HCT116 (cell line): ENCODE measurements around the gene SYCP2. TPM values are rescaled to one million over a fixed set of nuclear protein-coding genes. Genes with fewer than 3 reads are reported as not detected.

Experiments used
- ATAC-seq: fragments of 200-7000 bp; cut with Tn5 transposase; 2 replicates; pipeline ENCODE4 v1.9.1; 2020; ENCODE audit warnings: mild to moderate bottlenecking, moderate library complexity
- BruUV-seq: library from RNA; stranded (reverse); fragments of 400-500 nt; replicated peaks from 2 replicates; lab custom pipeline; 2021; lab: Mats Ljungman, UMichigan
- CTCF ChIA-PET: fragments of 300-600 bp; sonication (Branson Sonifier 250); formaldehyde crosslinking; loops from one replicate; lab custom pipeline; 2021; ENCODE audit warnings: antibody characterized with exemption; lab: Charles Lee
- POLR2A ChIA-PET: fragments of 300-600, 350-600 bp; sonication (Branson Sonifier 250); formaldehyde crosslinking; loops from one replicate; lab custom pipeline; 2021; ENCODE audit warnings: antibody characterized with exemption; lab: Charles Lee
- RAD21 ChIA-PET, 2 experiments: fragments of 300-600 bp; sonication (Branson Sonifier 250); formaldehyde crosslinking; loops; one replicate each; lab custom pipeline; 2023; ENCODE audit warnings: low total read pairs in 2 of 2; ENCODE audit not compliant: uncharacterized antibody in 2 of 2, unreplicated experiment in 2 of 2, low non-redundant PET in 1 of 2; lab: Charles Lee
- DNase-seq: peaks from one replicate; pipeline ENCODE4 v3.0.0-alpha.2; 2010; ENCODE audit warnings: low read depth, low spot score
- H2AFZ ChIP-seq: fragments of 200-600 bp; shearing (Covaris generic), sonication (generic); 2 replicates; pipeline ENCODE4 v1.6.1; 2017; ENCODE audit warnings: low read depth, mixed run types, mixed read lengths, antibody characterized with exemption, low read length; ENCODE audit not compliant: poor library complexity, severe bottlenecking
- H3K27ac ChIP-seq: 2 replicates; pipeline ENCODE4 v1.5.1; 2012; ENCODE audit warnings: low read depth, low read length
- H3K27me3 ChIP-seq: fragments of 200-600 bp; sonication (generic); 2 replicates; pipeline ENCODE4 v1.6.1; 2016; ENCODE audit warnings: mixed run types, low read length, mixed read lengths; ENCODE audit not compliant: insufficient read depth
- H3K36me3 ChIP-seq, 2 experiments: fragments of 200-500 bp in 1 of 2; fragments of 200-600 bp in 1 of 2; sonication (Bioruptor generic) in 1 of 2; sonication (generic) in 1 of 2; 2 replicates each; pipeline versions ENCODE4 v1.5.1 to v1.6.1; 2014 to 2016; ENCODE audit warnings: low read length in 2 of 2, inconsistent platforms in 1 of 2, mixed read lengths in 1 of 2, mixed run types in 1 of 2; ENCODE audit not compliant: insufficient read depth in 2 of 2, control insufficient read depth in 1 of 2
- H3K4me1 ChIP-seq, 2 experiments: fragments of 200-600 bp in 1 of 2; sonication (generic) in 1 of 2; 2 replicates each; pipeline versions ENCODE4 v1.5.1 to v1.6.1; 2012 to 2017; ENCODE audit warnings: low read length in 2 of 2, inconsistent platforms in 1 of 2, mild to moderate bottlenecking in 1 of 2, mixed read lengths in 1 of 2, mixed run types in 1 of 2, moderate library complexity in 1 of 2; ENCODE audit not compliant: insufficient read depth in 2 of 2, control insufficient read depth in 1 of 2
- H3K4me2 ChIP-seq: fragments of 200-600 bp; sonication (generic); 2 replicates; pipeline ENCODE4 v1.6.1; 2017; ENCODE audit warnings: mixed run types, low read length, mixed read lengths
- H3K4me3 ChIP-seq, 2 experiments: fragments of 200-600 bp in 1 of 2; sonication (generic) in 1 of 2; replicated peaks in 1 of 2; 2 replicates each; pipeline ENCODE4 v1.5.1; 2011 to 2016; ENCODE audit warnings: low read length in 2 of 2, control low read depth in 1 of 2, low read depth in 1 of 2, mild to moderate bottlenecking in 1 of 2, mixed read lengths in 1 of 2, mixed run types in 1 of 2
- H3K79me2 ChIP-seq: fragments of 200-600 bp; sonication (generic); 2 replicates; pipeline ENCODE4 v1.6.1; 2017; ENCODE audit warnings: mild to moderate bottlenecking, mixed run types, low read length, moderate library complexity, mixed read lengths; ENCODE audit not compliant: insufficient read depth
- H3K9ac ChIP-seq: fragments of 200-600 bp; sonication (generic); 2 replicates; pipeline ENCODE4 v1.6.1; 2016; ENCODE audit warnings: low read length, mixed read lengths
- H3K9me2 ChIP-seq: fragments of 200-600 bp; sonication (generic), shearing (Covaris generic); 2 replicates; pipeline ENCODE4 v1.6.1; 2017; ENCODE audit warnings: mixed run types, mild to moderate bottlenecking, moderate library complexity; ENCODE audit not compliant: insufficient read depth
- H3K9me3 ChIP-seq, 2 experiments: fragments of 200-500 bp in 1 of 2; fragments of 200-600 bp in 1 of 2; sonication (Bioruptor generic) in 1 of 2; sonication (generic) in 1 of 2; 2 replicates each; pipeline ENCODE4 v1.6.1; 2014 to 2017; ENCODE audit warnings: low read length in 2 of 2, mixed read lengths in 2 of 2, inconsistent platforms in 1 of 2, low read depth in 1 of 2, mild to moderate bottlenecking in 1 of 2, mixed run types in 1 of 2, moderate library complexity in 1 of 2; ENCODE audit not compliant: control insufficient read depth in 1 of 2, insufficient read depth in 1 of 2
- H4K20me1 ChIP-seq: fragments of 200-600 bp; sonication (generic), shearing (Covaris generic); 2 replicates; pipeline ENCODE4 v1.6.1; 2017; ENCODE audit warnings: mixed run types, mild to moderate bottlenecking, moderate library complexity; ENCODE audit not compliant: insufficient read depth
- ATF3 ChIP-seq: IDR thresholded peaks from 2 replicates; pipeline ENCODE4 v1.6.1; 2012
- CBX3 ChIP-seq: IDR thresholded peaks from 2 replicates; pipeline ENCODE4 v1.6.1; 2012; ENCODE audit warnings: low read depth
- CEBPB ChIP-seq: IDR thresholded peaks from 2 replicates; pipeline ENCODE4 v1.6.1; 2012; ENCODE audit warnings: low read depth
- CTCF ChIP-seq, 3 experiments: fragments of 200-600 bp in 1 of 3; sonication (generic) in 1 of 3; IDR thresholded peaks in 2 of 3; conservative IDR thresholded peaks in 1 of 3; 2 replicates each; pipeline ENCODE4 v1.5.1; 2012 to 2017; ENCODE audit warnings: low read depth in 2 of 3, low read length in 2 of 3, antibody characterized with exemption in 1 of 3, borderline replicate concordance in 1 of 3, control low read depth in 1 of 3, mild to moderate bottlenecking in 1 of 3, mixed read lengths in 1 of 3, mixed run types in 1 of 3, moderate library complexity in 1 of 3; ENCODE audit not compliant: insufficient read depth in 1 of 3
- ELF1 ChIP-seq: IDR thresholded peaks from 2 replicates; pipeline ENCODE4 v1.6.1; 2012; ENCODE audit warnings: low read depth, borderline replicate concordance
- EZH2phosphoT487 ChIP-seq: fragments of 200-600 bp; IDR thresholded peaks from 2 replicates; pipeline ENCODE4 v1.6.1; 2018; ENCODE audit warnings: antibody characterized with exemption, borderline replicate concordance
- FOSL1 ChIP-seq: IDR thresholded peaks from 2 replicates; pipeline ENCODE4 v1.6.1; 2012; ENCODE audit warnings: low read depth
- JUND ChIP-seq: IDR thresholded peaks from 2 replicates; pipeline ENCODE4 v1.6.1; 2012
- POLR2A ChIP-seq: IDR thresholded peaks from 2 replicates; pipeline ENCODE4 v1.7.0; 2011; ENCODE audit warnings: borderline replicate concordance; ENCODE audit not compliant: insufficient read depth, insufficient read length; ENCODE audit errors: extremely low read depth
- POLR2AphosphoS5 ChIP-seq: IDR thresholded peaks from 2 replicates; pipeline ENCODE4 v1.6.1; 2011; ENCODE audit warnings: mild to moderate bottlenecking, low read depth, low read length, moderate library complexity
- RAD21 ChIP-seq: IDR thresholded peaks from 2 replicates; pipeline ENCODE4 v1.6.1; 2012; ENCODE audit warnings: low read depth, mild to moderate bottlenecking
- REST ChIP-seq: IDR thresholded peaks from 2 replicates; pipeline ENCODE4 v1.6.1; 2012; ENCODE audit warnings: low read depth
- SP1 ChIP-seq: IDR thresholded peaks from 2 replicates; pipeline ENCODE4 v1.6.1; 2012; ENCODE audit warnings: low read depth
- SRF ChIP-seq: IDR thresholded peaks from 2 replicates; pipeline ENCODE4 v1.6.1; 2012; ENCODE audit warnings: low read depth
- TCF7L2 ChIP-seq: IDR thresholded peaks from 2 replicates; pipeline ENCODE4 v1.7.0; 2011; ENCODE audit warnings: borderline replicate concordance, inconsistent platforms; ENCODE audit not compliant: insufficient read depth, insufficient read length; ENCODE audit errors: extremely low read depth
- ZBTB33 ChIP-seq: IDR thresholded peaks from 2 replicates; pipeline ENCODE4 v1.6.1; 2011; ENCODE audit warnings: mild to moderate bottlenecking, low read length, moderate library complexity; ENCODE audit not compliant: insufficient replicate concordance; ENCODE audit errors: extremely low read depth
- ZFX ChIP-seq: fragments of 450-650 bp; IDR thresholded peaks from 2 replicates; pipeline ENCODE4 v1.6.1; 2017
- ZNF274 ChIP-seq: fragments of 200-500 bp; sonication (Bioruptor generic); IDR thresholded peaks from 2 replicates; pipeline ENCODE4 v1.6.1; 2014; ENCODE audit warnings: mild to moderate bottlenecking, low read depth, low read length, inconsistent platforms
- intact Hi-C: fragments of 100-400 bp; cut with micrococcal nuclease; formaldehyde crosslinking; loops from 2 replicates; pipeline ENCODE4 v1.10.0; 2022
- total RNA-seq: library from RNA; stranded (reverse); gene quantifications from one replicate; pipeline ENCODE4 v1.2.1, GENCODE V29; 2021; ENCODE audit not compliant: unreplicated experiment

SYCP2 gene
- total RNA-seq, 1 experiment from 2014 or later = 0.59 TPM

GRCh38 chr20:59835057-59835447 lies 98.4 kb downstream of the SYCP2 start:
- ChIA-PET RAD21 (no interaction called here), POLR2A (no interaction called here), CTCF (no interaction called here)
- intact Hi-C loops = no loop called here
- Histone ChIP-seq H3K4me1 (no peaks in the 10 kb centered on the region; a peak in 1 of 4 replicates), H3K79me2 (no peaks in the 10 kb centered on the region), H3K36me3 (no peaks in the 10 kb centered on the region), H3K4me2 (no peak overlapping the region), H3K9me2 (no peaks in the 10 kb centered on the region), H3K9ac (no peak overlapping the region), H3K9me3 (no peaks in the 10 kb centered on the region), H3K27me3 (peaks cover 51% of the 10 kb centered on the region), H2AFZ (no peak overlapping the region), H3K4me3 (no peak overlapping the region), H3K27ac (no peak overlapping the region), H4K20me1 (no peaks in the 10 kb centered on the region)
- no peak for ATAC-seq
- DNase-seq = no peak
- no peak for TF ChIP-seq ZNF274
- TF ChIP-seq SP1 = no peak
- TF ChIP-seq ELF1 = no peak
- TF ChIP-seq CTCF (IDR thresholded peaks at IDR 0.05 in 2 of 3, conservative IDR thresholded peaks at IDR 0.05 in 1 of 3; ENCODE audit: borderline replicate concordance in 1 of 3, insufficient read depth in 1 of 3, low read depth in 2 of 3, low read length in 2 of 3) = no peak
- TF ChIP-seq CBX3 = no peak
- no peak for TF ChIP-seq JUND
- no peak for TF ChIP-seq ZFX
- no peak for TF ChIP-seq TCF7L2
- TF ChIP-seq ZBTB33 = no peak
- TF ChIP-seq REST = no peak
- TF ChIP-seq CEBPB = no peak
- TF ChIP-seq POLR2AphosphoS5 = no peak
- TF ChIP-seq POLR2A = no peak
- no peak for TF ChIP-seq FOSL1
- no peak for TF ChIP-seq SRF
- TF ChIP-seq EZH2phosphoT487 = no peak
- TF ChIP-seq RAD21 = no peak
- no peak for TF ChIP-seq ATF3
- no TSS peak for BruUV-seq
